Measurements from ENCODE around the gene STARD7.

Gene STARD7

GRCh38 chr2:96209011-96209728 lies 543 bp upstream of the STARD7 start:
- H2BK15ac ChIP-seq (ENCODE audit: low read depth, poor library complexity, severe bottlenecking), result no peak overlapping the region
- peaks cover 0 to 7% of the 10 kb centered on the region in 2 experiments for H3K36me3 ChIP-seq (ENCODE audit: control insufficient read depth in 1 of 2, insufficient read depth in 2 of 2, low read depth in 1 of 2, low read length in 2 of 2)
- peaks cover 10% of the 10 kb centered on the region for H3K4me1 ChIP-seq (ENCODE audit: control insufficient read depth, insufficient read depth, low read depth, low read length)
- no peak overlapping the region for H3K27ac ChIP-seq (ENCODE audit: low read length, poor library complexity, severe bottlenecking)
- H2BK12ac ChIP-seq (ENCODE audit: low read length in 2 of 2), result no peak overlapping the region
- peak overlapping the region; percentile 93 for H3K9ac ChIP-seq (ENCODE audit: low read length)
- no peak overlapping the region for H2BK120ac ChIP-seq (ENCODE audit: low read depth, low read length)
- no peak overlapping the region for H2AFZ ChIP-seq (ENCODE audit: low read depth, low read length)
- H2BK5ac ChIP-seq (ENCODE audit: low read depth, low read length, poor library complexity, severe bottlenecking), result peak overlapping the region; percentile 70
- no peak overlapping the region for H3K23ac ChIP-seq (ENCODE audit: low read length in 2 of 2)
- H3K4me2 ChIP-seq (ENCODE audit: low read length, poor library complexity, severe bottlenecking), result peak overlapping the region; percentile 75
- peak overlapping the region in 1 of 2 experiments; percentile 75 for H3K18ac ChIP-seq (ENCODE audit: low read depth in 1 of 2, low read length in 2 of 2)
- H3K27me3 ChIP-seq (ENCODE audit: control insufficient read depth in 1 of 2, insufficient read depth in 1 of 2, low read length in 2 of 2), result no peaks in the 10 kb centered on the region
- H3K4ac ChIP-seq (ENCODE audit: low read depth in 1 of 2, low read length in 2 of 2), result peak overlapping the region in 1 of 2 experiments; percentile 37
- peak overlapping the region; percentile 91 for H4K8ac ChIP-seq (ENCODE audit: low read length)
- DNase-seq, result no peak
- no peak overlapping the region for H4K91ac ChIP-seq (ENCODE audit: low read length)
- no peak overlapping the region for H3K14ac ChIP-seq (ENCODE audit: low read length in 2 of 2)
- H3K9me3 ChIP-seq (ENCODE audit: control insufficient read depth, low read length), result no peaks in the 10 kb centered on the region
- H3K79me1 ChIP-seq (replicated peaks; ENCODE audit: low read length, poor library complexity, severe bottlenecking), result peaks cover 28% of the 10 kb centered on the region
- peak overlapping the region; percentile 89 for H3K4me3 ChIP-seq (ENCODE audit: insufficient read depth in 1 of 2, low read depth in 1 of 2, low read length in 2 of 2)
- WGBS, result 8% methylated on average over 16 of the region's 21 CpGs
- H2AK5ac ChIP-seq (ENCODE audit: low read length, severe bottlenecking), result peak overlapping the region; percentile 10

GRCh38 chr2:96207774-96208142 lies 869 bp downstream of the STARD7 start:
- peak overlapping the region; percentile 89 for H3K4me3 ChIP-seq (ENCODE audit: insufficient read depth in 1 of 2, low read depth in 1 of 2, low read length in 2 of 2)
- WGBS, result under 1% methylated on average over 12 of the region's 12 CpGs

GRCh38 chr2:96207073-96207773 lies 1.4 kb downstream of the STARD7 start:
- Histone ChIP-seq H3K4ac (ENCODE audit: low read depth in 1 of 2, low read length in 2 of 2) (no peak overlapping the region), H3K4me3 (ENCODE audit: insufficient read depth in 1 of 2, low read depth in 1 of 2, low read length in 2 of 2) (peak overlapping the region; percentile 32 to 89), H4K8ac (ENCODE audit: low read length) (no peak overlapping the region), H3K9me3 (ENCODE audit: control insufficient read depth, low read length) (no peaks in the 10 kb centered on the region), H2BK12ac (ENCODE audit: low read length in 2 of 2) (no peak overlapping the region), H3K9ac (ENCODE audit: low read length) (peak overlapping the region; percentile 93), H3K36me3 (ENCODE audit: control insufficient read depth in 1 of 2, insufficient read depth in 2 of 2, low read depth in 1 of 2, low read length in 2 of 2) (no peaks in the 10 kb centered on the region), H3K4me1 (ENCODE audit: control insufficient read depth, insufficient read depth, low read depth, low read length) (peaks cover 10% of the 10 kb centered on the region), H3K27ac (ENCODE audit: low read length, poor library complexity, severe bottlenecking) (no peak overlapping the region), H2BK120ac (ENCODE audit: low read depth, low read length) (no peak overlapping the region), H3K4me2 (ENCODE audit: low read length, poor library complexity, severe bottlenecking) (peak overlapping the region; percentile 92), H3K14ac (ENCODE audit: low read length in 2 of 2) (no peak overlapping the region), H3K23ac (ENCODE audit: low read length in 2 of 2) (no peak overlapping the region), H2AFZ (ENCODE audit: low read depth, low read length) (no peak overlapping the region), H4K91ac (ENCODE audit: low read length) (no peak overlapping the region), H2BK15ac (ENCODE audit: low read depth, poor library complexity, severe bottlenecking) (no peak overlapping the region), H2AK5ac (ENCODE audit: low read length, severe bottlenecking) (no peak overlapping the region), H3K27me3 (ENCODE audit: control insufficient read depth in 1 of 2, insufficient read depth in 1 of 2, low read length in 2 of 2) (no peaks in the 10 kb centered on the region), H3K79me1 (replicated peaks; ENCODE audit: low read length, poor library complexity, severe bottlenecking) (peaks cover 17% of the 10 kb centered on the region), H2BK5ac (ENCODE audit: low read depth, low read length, poor library complexity, severe bottlenecking) (no peak overlapping the region), H3K18ac (ENCODE audit: low read depth in 1 of 2, low read length in 2 of 2) (no peak overlapping the region)
- DNase-seq, result peak; percentile 54
- WGBS, result 25% methylated on average over 11 of the region's 11 CpGs

More at GRCh38 chr2:96207774-96208142, 869 bp downstream of the STARD7 start:
- no peak overlapping the region for H2BK120ac ChIP-seq (ENCODE audit: low read depth, low read length)
- H3K18ac ChIP-seq (ENCODE audit: low read depth in 1 of 2, low read length in 2 of 2), result peak overlapping the region in 1 of 2 experiments; percentile 81
- H2AFZ ChIP-seq (ENCODE audit: low read depth, low read length), result no peak overlapping the region
- H4K8ac ChIP-seq (ENCODE audit: low read length), result no peak overlapping the region
- H3K4ac ChIP-seq (ENCODE audit: low read depth in 1 of 2, low read length in 2 of 2), result no peak overlapping the region
- H3K9ac ChIP-seq (ENCODE audit: low read length), result peak overlapping the region; percentile 93
- no peak overlapping the region for H2BK5ac ChIP-seq (ENCODE audit: low read depth, low read length, poor library complexity, severe bottlenecking)
- peak overlapping the region; percentile 69 for H3K27ac ChIP-seq (ENCODE audit: low read length, poor library complexity, severe bottlenecking)
- no peak overlapping the region for H3K23ac ChIP-seq (ENCODE audit: low read length in 2 of 2)
- peaks cover 20% of the 10 kb centered on the region for H3K79me1 ChIP-seq (replicated peaks; ENCODE audit: low read length, poor library complexity, severe bottlenecking)
- H3K9me3 ChIP-seq (ENCODE audit: control insufficient read depth, low read length), result no peaks in the 10 kb centered on the region
- H2BK12ac ChIP-seq (ENCODE audit: low read length in 2 of 2), result no peak overlapping the region
- peaks cover 0 to under 1% of the 10 kb centered on the region in 2 experiments for H3K36me3 ChIP-seq (ENCODE audit: control insufficient read depth in 1 of 2, insufficient read depth in 2 of 2, low read depth in 1 of 2, low read length in 2 of 2)
- peak overlapping the region; percentile 92 for H3K4me2 ChIP-seq (ENCODE audit: low read length, poor library complexity, severe bottlenecking)
- DNase-seq, result no peak
- peaks cover 10% of the 10 kb centered on the region for H3K4me1 ChIP-seq (ENCODE audit: control insufficient read depth, insufficient read depth, low read depth, low read length)
- H2AK5ac ChIP-seq (ENCODE audit: low read length, severe bottlenecking), result no peak overlapping the region
- H3K14ac ChIP-seq (ENCODE audit: low read length in 2 of 2), result no peak overlapping the region
- no peak overlapping the region for H2BK15ac ChIP-seq (ENCODE audit: low read depth, poor library complexity, severe bottlenecking)
- H4K91ac ChIP-seq (ENCODE audit: low read length), result no peak overlapping the region
- no peaks in the 10 kb centered on the region for H3K27me3 ChIP-seq (ENCODE audit: control insufficient read depth in 1 of 2, insufficient read depth in 1 of 2, low read length in 2 of 2)

- DNase-seq, result peak; percentile 37
- H3K36me3 ChIP-seq (ENCODE audit: control insufficient read depth in 1 of 2, insufficient read depth in 2 of 2, low read depth in 1 of 2, low read length in 2 of 2), result no peaks in the 10 kb centered on the region
- H3K9me3 ChIP-seq (ENCODE audit: control insufficient read depth, low read length), result no peaks in the 10 kb centered on the region
- H3K27me3 ChIP-seq (ENCODE audit: control insufficient read depth in 1 of 2, insufficient read depth in 1 of 2, low read length in 2 of 2), result no peaks in the 10 kb centered on the region
- no peak overlapping the region for H4K91ac ChIP-seq (ENCODE audit: low read length)
- H3K79me1 ChIP-seq (replicated peaks; ENCODE audit: low read length, poor library complexity, severe bottlenecking), result peaks cover 14% of the 10 kb centered on the region
- H3K9ac ChIP-seq (ENCODE audit: low read length), result peak overlapping the region; percentile 80
- peak overlapping the region in 1 of 2 experiments; percentile 61 for H3K4me3 ChIP-seq (ENCODE audit: insufficient read depth in 1 of 2, low read depth in 1 of 2, low read length in 2 of 2)
- peak overlapping the region; percentile 1 for H3K4me2 ChIP-seq (ENCODE audit: low read length, poor library complexity, severe bottlenecking)
- H2BK5ac ChIP-seq (ENCODE audit: low read depth, low read length, poor library complexity, severe bottlenecking), result no peak overlapping the region
- H2AK5ac ChIP-seq (ENCODE audit: low read length, severe bottlenecking), result no peak overlapping the region
- no peak overlapping the region for H3K14ac ChIP-seq (ENCODE audit: low read length in 2 of 2)
- no peak overlapping the region for H2BK15ac ChIP-seq (ENCODE audit: low read depth, poor library complexity, severe bottlenecking)
- no peak overlapping the region for H3K27ac ChIP-seq (ENCODE audit: low read length, poor library complexity, severe bottlenecking)
- no peak overlapping the region for H3K23ac ChIP-seq (ENCODE audit: low read length in 2 of 2)
- no peak overlapping the region for H2AFZ ChIP-seq (ENCODE audit: low read depth, low read length)
- peaks cover 14% of the 10 kb centered on the region for H3K4me1 ChIP-seq (ENCODE audit: control insufficient read depth, insufficient read depth, low read depth, low read length)
- no peak overlapping the region for H2BK120ac ChIP-seq (ENCODE audit: low read depth, low read length)
- no peak overlapping the region for H3K4ac ChIP-seq (ENCODE audit: low read depth in 1 of 2, low read length in 2 of 2)
- H4K8ac ChIP-seq (ENCODE audit: low read length), result no peak overlapping the region
- H2BK12ac ChIP-seq (ENCODE audit: low read length in 2 of 2), result no peak overlapping the region
- no peak overlapping the region for H3K18ac ChIP-seq (ENCODE audit: low read depth in 1 of 2, low read length in 2 of 2)
Measured at GRCh38 chr2:96205888-96206287, 2.7 kb downstream of the STARD7 start.

All from mesenchymal stem cell (in vitro differentiated cells and primary cell).